ENCODE measurements around the gene AGPAT3. TPM values are rescaled to one million over a fixed set of nuclear protein-coding genes. Genes with fewer than 3 reads are reported as not detected.
"Not testable (repeated sequence)": the region's sequence is repeated elsewhere in the genome, so short reads cannot be mapped to it uniquely, and the experiment has no call there.

AGPAT3 gene
- total RNA-seq, 2 donors from 2014 or later = 21.2 to 109 TPM

- H3K36me3 Mint-ChIP-seq = peaks cover 6 to 19% of the 10 kb centered on the region in 2 donors
- peaks cover 0 to 3% of the 10 kb centered on the region in 2 donors for H3K9me3 Mint-ChIP-seq
- peak overlapping the region; percentile 78 to 89 for H3K27ac Mint-ChIP-seq
- ATAC-seq (no peak), DNase-seq (ENCODE audit: low spot score in 2 of 2) (no peak)
These were observed 19.9 kb downstream of the AGPAT3 start for GRCh38 chr21:43884861-43885417.

DNA sequence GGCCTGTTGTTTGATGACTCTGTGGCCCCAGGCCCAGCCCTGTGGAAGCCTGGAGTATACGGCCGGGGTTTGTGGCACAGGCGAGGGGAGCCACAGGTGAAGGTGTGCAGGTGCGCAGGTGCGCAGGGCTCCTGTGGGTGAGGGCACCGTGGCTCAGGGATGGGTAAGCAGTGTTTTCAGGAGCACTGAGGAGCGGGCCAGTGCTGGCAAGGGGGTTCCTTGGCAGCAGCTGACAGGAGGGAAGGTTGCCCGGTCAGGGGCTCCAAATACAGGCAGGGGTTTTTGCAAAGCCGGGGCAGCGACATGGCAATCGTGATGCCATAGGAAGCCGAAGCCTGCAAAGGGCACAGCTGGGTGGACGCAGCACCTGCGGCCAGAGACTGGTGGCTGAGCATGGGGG is 20.7 kb downstream of the AGPAT3 start:
- peaks cover 0 to 3% of the 10 kb centered on the region in 2 donors for H3K9me3 Mint-ChIP-seq
- peaks cover 8 to 23% of the 10 kb centered on the region in 2 donors for H3K36me3 Mint-ChIP-seq
- H3K27ac Mint-ChIP-seq = no peak overlapping the region
- DNase-seq (ENCODE audit: low spot score in 2 of 2) = no peak
- ATAC-seq = no peak

GRCh38 chr21:43886565-43886964 is 21.5 kb downstream of the AGPAT3 start:
- Mint-ChIP-seq H3K9me3 (peaks cover 0 to 3% of the 10 kb centered on the region in 2 donors), H3K36me3 (peaks cover 8 to 30% of the 10 kb centered on the region in 2 donors), H3K27ac (no peak overlapping the region)
- DNase-seq (ENCODE audit: low spot score in 2 of 2) = no peak
- ATAC-seq = no peak

GRCh38 chr21:43889069-43889468 is 24.0 kb downstream of the AGPAT3 start:
- no peak for ATAC-seq
- peaks cover 8 to 50% of the 10 kb centered on the region in 2 donors for H3K36me3 Mint-ChIP-seq
- DNase-seq (ENCODE audit: low spot score in 2 of 2) = no peak
- peaks cover 0 to 3% of the 10 kb centered on the region in 2 donors for H3K9me3 Mint-ChIP-seq
- peak overlapping the region in 1 of 2 donors; percentile 68 for H3K27ac Mint-ChIP-seq

- Mint-ChIP-seq H3K27ac (no peak overlapping the region), H3K9me3 (peaks cover 0 to 3% of the 10 kb centered on the region in 2 donors), H3K36me3 (peaks cover 8 to 50% of the 10 kb centered on the region in 2 donors)
- ATAC-seq = no peak
- no peak for DNase-seq (ENCODE audit: low spot score in 2 of 2)
These were observed 25.0 kb downstream of the AGPAT3 start for GRCh38 chr21:43890042-43890441.

- Mint-ChIP-seq H3K9me3 (no peaks in the 10 kb centered on the region), H3K27ac (no peak overlapping the region), H3K36me3 (peaks cover 8 to 38% of the 10 kb centered on the region in 2 donors)
- ATAC-seq (no peak), DNase-seq (ENCODE audit: low spot score in 2 of 2) (no peak)
These were observed 27.3 kb downstream of the AGPAT3 start for GRCh38 chr21:43892334-43892733.

GRCh38 chr21:43892984-43893535 is 28.0 kb downstream of the AGPAT3 start:
- no peaks in the 10 kb centered on the region for H3K9me3 Mint-ChIP-seq
- ATAC-seq = peak; percentile 6 to 50
- H3K27ac Mint-ChIP-seq = peak overlapping the region; percentile 49 to 94
- no peak for DNase-seq (ENCODE audit: low spot score in 2 of 2)
- H3K36me3 Mint-ChIP-seq = peaks cover 8 to 43% of the 10 kb centered on the region in 2 donors

- Mint-ChIP-seq H3K9me3 (no peaks in the 10 kb centered on the region), H3K36me3 (peaks cover 8 to 48% of the 10 kb centered on the region in 2 donors), H3K27ac (peak overlapping the region; percentile 49 to 94)
- ATAC-seq (peak; percentile 96), DNase-seq (ENCODE audit: low spot score in 2 of 2) (peak in 1 of 2 donors; percentile 39)
These were observed 28.6 kb downstream of the AGPAT3 start for GRCh38 chr21:43893536-43894205.

DNA sequence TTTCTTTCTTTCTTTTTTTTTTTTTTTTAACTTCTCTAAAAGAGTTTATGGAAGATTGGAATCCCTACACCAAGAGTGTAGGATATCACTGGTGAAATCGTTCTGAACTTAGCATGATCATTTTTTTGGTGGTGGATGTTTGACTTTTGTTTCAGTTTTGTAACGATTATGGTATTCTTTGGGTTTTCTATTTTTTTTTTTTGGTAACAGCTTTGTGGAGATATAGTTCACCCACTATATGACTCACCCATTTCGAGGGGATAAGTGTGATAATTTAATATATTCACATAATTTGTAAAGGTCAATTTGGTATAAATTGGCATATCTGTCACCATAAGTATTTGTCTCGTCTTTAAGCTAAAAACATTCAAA is 29.2 kb downstream of the AGPAT3 start:
- ATAC-seq = peak; percentile 16 to 33
- DNase-seq (ENCODE audit: low spot score in 2 of 2) = no peak
- Mint-ChIP-seq H3K27ac (peak overlapping the region; percentile 49 to 94), H3K36me3 (peaks cover 12 to 53% of the 10 kb centered on the region in 2 donors), H3K9me3 (no peaks in the 10 kb centered on the region)

DNA sequence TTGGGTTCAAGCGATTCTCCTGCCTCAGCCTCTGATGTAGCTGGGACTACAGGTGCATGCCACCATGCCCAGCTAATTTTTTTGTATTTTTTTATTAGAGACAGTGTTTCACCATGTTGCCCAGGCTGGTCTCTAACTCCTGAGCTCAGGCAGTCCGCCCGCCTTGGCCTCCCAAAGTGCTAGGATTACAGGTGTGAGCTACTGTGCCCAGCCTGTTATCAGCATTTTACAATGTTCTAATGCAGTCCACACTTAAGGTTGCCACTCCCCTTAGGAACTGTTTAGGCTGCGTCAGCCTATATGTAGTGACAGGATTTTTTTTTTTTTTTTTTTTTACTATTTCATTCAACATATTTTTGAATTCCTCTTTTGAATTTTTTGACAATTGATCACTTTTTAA is 30.2 kb downstream of the AGPAT3 start:
- DNase-seq (ENCODE audit: low spot score in 2 of 2) (no peak), ATAC-seq (no peak)
- Mint-ChIP-seq H3K9me3 (no peaks in the 10 kb centered on the region), H3K27ac (no peak overlapping the region), H3K36me3 (peaks cover 14 to 50% of the 10 kb centered on the region in 2 donors)

- not testable (repeated sequence) for DNase-seq (ENCODE audit: low spot score in 2 of 2); ATAC-seq; H3K9me3 Mint-ChIP-seq
- peaks cover 18 to 49% of the 10 kb centered on the region in 2 donors for H3K36me3 Mint-ChIP-seq
- peak overlapping the region in 1 of 2 donors; percentile 13 for H3K27ac Mint-ChIP-seq
These were observed 31.8 kb downstream of the AGPAT3 start for GRCh38 chr21:43896696-43897299.

- ATAC-seq = no peak
- DNase-seq (ENCODE audit: low spot score in 2 of 2) = no peak
- H3K9me3 Mint-ChIP-seq = no peaks in the 10 kb centered on the region
- peak overlapping the region; percentile 32 to 52 for H3K27ac Mint-ChIP-seq
- peaks cover 18 to 31% of the 10 kb centered on the region in 2 donors for H3K36me3 Mint-ChIP-seq
These were observed 34.5 kb downstream of the AGPAT3 start for GRCh38 chr21:43899307-43900077.

DNA sequence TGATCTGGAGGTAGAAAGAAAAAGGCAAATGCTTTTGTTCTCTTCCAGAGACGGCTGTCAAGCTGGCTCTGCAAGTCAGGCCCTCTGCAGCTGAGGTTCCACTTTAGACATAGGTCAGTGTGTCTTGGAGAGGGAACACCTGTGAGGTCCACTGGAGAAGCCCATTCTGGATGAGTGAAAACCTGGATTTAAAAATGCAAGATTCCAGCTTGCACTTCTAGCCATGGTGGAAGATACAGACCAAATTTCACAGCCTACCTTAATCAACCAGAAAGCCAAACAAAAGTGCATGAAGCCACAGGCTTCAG is 35.0 kb downstream of the AGPAT3 start:
- ATAC-seq = no peak
- DNase-seq (ENCODE audit: low spot score in 2 of 2) = no peak
- peaks cover 18 to 31% of the 10 kb centered on the region in 2 donors for H3K36me3 Mint-ChIP-seq
- H3K27ac Mint-ChIP-seq = peak overlapping the region; percentile 52 to 65
- H3K9me3 Mint-ChIP-seq = no peaks in the 10 kb centered on the region

DNA sequence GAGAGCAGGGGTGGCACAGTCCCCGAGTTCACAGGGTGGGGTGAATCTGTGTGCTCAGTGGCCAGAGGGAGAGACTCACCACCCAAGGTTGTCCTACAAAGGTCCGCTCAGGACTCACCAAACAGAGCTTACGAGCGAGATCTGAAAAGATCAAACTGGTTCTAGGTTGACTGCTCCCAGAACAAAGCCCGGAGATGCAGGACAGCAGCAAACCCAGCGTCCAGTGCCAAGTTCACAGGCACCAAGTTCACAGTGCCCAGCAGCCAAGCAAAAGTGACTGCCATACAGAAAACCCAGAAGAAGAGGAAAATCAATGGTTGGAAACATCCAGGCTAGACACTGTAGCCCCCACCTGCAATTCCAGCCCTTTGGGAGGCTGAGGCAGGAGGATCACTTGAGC is 35.7 kb downstream of the AGPAT3 start:
- ATAC-seq (no peak), DNase-seq (ENCODE audit: low spot score in 2 of 2) (no peak)
- Mint-ChIP-seq H3K9me3 (no peaks in the 10 kb centered on the region), H3K27ac (peak overlapping the region; percentile 36 to 65), H3K36me3 (peaks cover 18 to 31% of the 10 kb centered on the region in 2 donors)

DNA sequence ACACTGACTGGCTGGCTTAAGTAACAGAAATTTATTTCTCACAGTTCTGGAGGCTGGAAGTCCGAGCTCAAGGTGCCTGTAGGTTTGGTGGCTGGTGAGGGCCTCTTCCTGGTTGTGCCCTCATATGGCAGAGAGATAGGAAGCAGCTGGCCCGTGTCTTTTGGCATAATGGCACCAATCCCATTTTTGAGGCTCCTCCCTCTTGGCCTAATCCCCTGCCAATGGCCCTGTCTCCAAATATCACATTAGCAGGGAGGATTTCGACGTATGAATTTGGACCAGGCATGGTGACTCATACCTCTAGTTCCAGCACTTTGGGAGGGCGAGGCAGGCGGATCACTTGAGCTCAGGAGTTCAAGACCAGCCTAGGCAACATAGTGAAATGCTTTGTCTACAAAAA is 37.4 kb downstream of the AGPAT3 start:
- peaks cover 18 to 31% of the 10 kb centered on the region in 2 donors for H3K36me3 Mint-ChIP-seq
- H3K9me3 Mint-ChIP-seq = no peaks in the 10 kb centered on the region
- DNase-seq (ENCODE audit: low spot score in 2 of 2) (no peak), ATAC-seq (no peak)
- H3K27ac Mint-ChIP-seq = no peak overlapping the region

DNA sequence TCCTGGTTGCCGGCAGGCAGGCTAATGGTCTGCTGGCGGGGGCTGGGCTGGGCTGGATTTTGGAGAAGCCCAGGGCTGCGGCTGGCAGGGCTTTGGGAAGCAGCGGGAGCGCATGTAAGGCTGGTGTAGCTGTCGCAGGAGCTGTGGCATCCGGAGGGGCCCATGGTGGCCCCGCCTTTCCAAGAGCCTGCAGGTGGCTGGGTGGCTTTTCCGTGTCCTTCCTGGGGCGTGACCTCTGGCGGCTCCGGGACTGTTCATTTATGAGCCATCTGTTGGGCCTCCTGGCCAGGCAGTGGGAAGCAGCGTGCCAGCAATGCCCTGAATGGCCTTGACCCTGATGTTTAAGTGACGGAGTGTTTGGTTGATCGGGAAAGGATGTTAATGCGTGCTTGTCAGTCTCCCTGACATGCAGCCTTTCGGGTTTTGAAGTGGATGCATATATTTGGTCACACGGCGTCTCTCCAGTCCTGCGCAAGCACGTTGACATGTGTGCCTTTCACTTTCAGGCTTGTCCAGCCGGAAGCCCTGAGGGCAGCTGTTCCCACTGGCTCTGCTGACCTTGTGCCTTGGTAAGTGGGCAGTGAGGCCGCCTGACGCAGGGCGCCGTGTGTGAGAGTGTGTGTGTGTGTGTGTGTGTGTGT is 38.5 kb downstream of the AGPAT3 start:
- no peak for DNase-seq (ENCODE audit: low spot score in 2 of 2)
- ATAC-seq = no peak
- H3K36me3 Mint-ChIP-seq = peaks cover 18 to 28% of the 10 kb centered on the region in 2 donors
- no peaks in the 10 kb centered on the region for H3K9me3 Mint-ChIP-seq
- H3K27ac Mint-ChIP-seq = peak overlapping the region in 1 of 2 donors; percentile 5
